Measurements from ENCODE around the gene WDR77. TPM values are rescaled to one million over a fixed set of nuclear protein-coding genes. Genes with fewer than 3 reads are reported as not detected.
A peak's percentile ranks its signal among the peaks of the same experiment; 100 is the strongest.

Gene WDR77
- total and polyA plus RNA-seq, 2 of the 13 experiments (the other 11 are each of a cell fraction or from before 2014, with no cell fraction given), result 90.6 to 108 TPM

DNA sequence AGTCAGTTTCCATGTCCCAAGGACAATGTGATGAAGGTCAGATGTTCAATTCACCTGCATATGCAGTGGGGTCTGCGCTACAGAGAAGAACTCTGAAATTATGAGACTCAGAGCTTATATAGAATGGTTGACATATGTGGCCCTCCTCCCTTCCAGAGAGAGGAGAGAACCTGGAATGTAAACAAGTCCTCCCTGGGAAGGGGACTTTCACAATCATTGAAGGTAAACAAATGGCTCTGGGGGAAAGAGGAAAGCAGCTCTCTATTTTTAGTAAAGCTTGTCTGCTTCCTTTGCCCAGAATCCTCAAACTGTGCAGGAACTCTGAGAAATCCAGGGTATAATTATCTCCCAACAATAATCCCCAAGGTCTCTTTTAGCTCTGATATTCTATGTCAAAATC lies 31.3 kb downstream of the WDR77 start (continued):
- no peak for TF ChIP-seq MZF1 (CRISPR knock-in tag; IDR thresholded peaks at IDR 0.05; ENCODE audit: borderline replicate concordance)
- TF ChIP-seq ZNF558 (CRISPR knock-in tag; IDR thresholded peaks at IDR 0.05; ENCODE audit: borderline replicate concordance), result no peak; the same call in 1 of the 2 replicates
- no peak; the same call in 1 of the 2 replicates for TF ChIP-seq SMC3 (IDR thresholded peaks at IDR 0.05; ENCODE audit: low read length)
- no peak for TF ChIP-seq SP5 (CRISPR knock-in tag; IDR thresholded peaks at IDR 0.05; ENCODE audit: borderline replicate concordance, low read depth)
- no peak for TF ChIP-seq KDM1A (CRISPR knock-in tag; IDR thresholded peaks at IDR 0.05)
- TF ChIP-seq ZNF644 (CRISPR knock-in tag; IDR thresholded peaks at IDR 0.05; ENCODE audit: low read depth), result no peak
- no peak for TF ChIP-seq ZC3H4 (CRISPR knock-in tag; IDR thresholded peaks at IDR 0.05; ENCODE audit: borderline replicate concordance)
- TF ChIP-seq, protein P1, sequence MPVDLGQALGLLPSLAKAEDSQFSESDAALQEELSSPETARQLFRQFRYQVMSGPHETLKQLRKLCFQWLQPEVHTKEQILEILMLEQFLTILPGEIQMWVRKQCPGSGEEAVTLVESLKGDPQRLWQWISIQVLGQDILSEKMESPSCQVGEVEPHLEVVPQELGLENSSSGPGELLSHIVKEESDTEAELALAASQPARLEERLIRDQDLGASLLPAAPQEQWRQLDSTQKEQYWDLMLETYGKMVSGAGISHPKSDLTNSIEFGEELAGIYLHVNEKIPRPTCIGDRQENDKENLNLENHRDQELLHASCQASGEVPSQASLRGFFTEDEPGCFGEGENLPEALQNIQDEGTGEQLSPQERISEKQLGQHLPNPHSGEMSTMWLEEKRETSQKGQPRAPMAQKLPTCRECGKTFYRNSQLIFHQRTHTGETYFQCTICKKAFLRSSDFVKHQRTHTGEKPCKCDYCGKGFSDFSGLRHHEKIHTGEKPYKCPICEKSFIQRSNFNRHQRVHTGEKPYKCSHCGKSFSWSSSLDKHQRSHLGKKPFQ (CRISPR knock-in tag; IDR thresholded peaks at IDR 0.05; ENCODE audit: insufficient replicate concordance), result no peak
- TF ChIP-seq RCOR2 (CRISPR knock-in tag; IDR thresholded peaks at IDR 0.05), result peak; percentile 49; the same call in 1 of the 2 replicates
- no peak for TF ChIP-seq ZNF460 (CRISPR knock-in tag; IDR thresholded peaks at IDR 0.05; ENCODE audit: borderline replicate concordance)
- no peak for TF ChIP-seq ZNF160 (CRISPR knock-in tag; IDR thresholded peaks at IDR 0.05)
- TF ChIP-seq, protein P2, sequence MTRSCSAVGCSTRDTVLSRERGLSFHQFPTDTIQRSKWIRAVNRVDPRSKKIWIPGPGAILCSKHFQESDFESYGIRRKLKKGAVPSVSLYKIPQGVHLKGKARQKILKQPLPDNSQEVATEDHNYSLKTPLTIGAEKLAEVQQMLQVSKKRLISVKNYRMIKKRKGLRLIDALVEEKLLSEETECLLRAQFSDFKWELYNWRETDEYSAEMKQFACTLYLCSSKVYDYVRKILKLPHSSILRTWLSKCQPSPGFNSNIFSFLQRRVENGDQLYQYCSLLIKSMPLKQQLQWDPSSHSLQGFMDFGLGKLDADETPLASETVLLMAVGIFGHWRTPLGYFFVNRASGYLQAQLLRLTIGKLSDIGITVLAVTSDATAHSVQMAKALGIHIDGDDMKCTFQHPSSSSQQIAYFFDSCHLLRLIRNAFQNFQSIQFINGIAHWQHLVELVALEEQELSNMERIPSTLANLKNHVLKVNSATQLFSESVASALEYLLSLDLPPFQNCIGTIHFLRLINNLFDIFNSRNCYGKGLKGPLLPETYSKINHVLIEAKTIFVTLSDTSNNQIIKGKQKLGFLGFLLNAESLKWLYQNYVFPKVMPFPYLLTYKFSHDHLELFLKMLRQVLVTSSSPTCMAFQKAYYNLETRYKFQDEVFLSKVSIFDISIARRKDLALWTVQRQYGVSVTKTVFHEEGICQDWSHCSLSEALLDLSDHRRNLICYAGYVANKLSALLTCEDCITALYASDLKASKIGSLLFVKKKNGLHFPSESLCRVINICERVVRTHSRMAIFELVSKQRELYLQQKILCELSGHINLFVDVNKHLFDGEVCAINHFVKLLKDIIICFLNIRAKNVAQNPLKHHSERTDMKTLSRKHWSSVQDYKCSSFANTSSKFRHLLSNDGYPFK (CRISPR knock-in tag; IDR thresholded peaks at IDR 0.05; ENCODE audit: borderline replicate concordance), result no peak
- TF ChIP-seq SMARCC2 (IDR thresholded peaks at IDR 0.05), result no peak
- TF ChIP-seq, protein P3, sequence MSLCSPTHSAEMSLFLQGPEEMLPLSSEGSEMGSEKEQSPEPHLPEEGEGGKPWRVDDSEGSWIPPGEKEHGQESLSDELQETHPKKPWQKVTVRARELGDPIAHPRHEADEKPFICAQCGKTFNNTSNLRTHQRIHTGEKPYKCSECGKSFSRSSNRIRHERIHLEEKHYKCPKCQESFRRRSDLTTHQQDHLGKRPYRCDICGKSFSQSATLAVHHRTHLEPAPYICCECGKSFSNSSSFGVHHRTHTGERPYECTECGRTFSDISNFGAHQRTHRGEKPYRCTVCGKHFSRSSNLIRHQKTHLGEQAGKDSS (CRISPR knock-in tag; IDR thresholded peaks at IDR 0.05; ENCODE audit: borderline replicate concordance, low read depth), result no peak; the same call in 1 of the 2 replicates
- no peak for TF ChIP-seq DMAP1 (CRISPR knock-in tag; IDR thresholded peaks at IDR 0.05)
- no peak for TF ChIP-seq ZC3H13 (CRISPR knock-in tag; IDR thresholded peaks at IDR 0.05)
- no peak for TF ChIP-seq ZNF782 (CRISPR knock-in tag; IDR thresholded peaks at IDR 0.05; ENCODE audit: borderline replicate concordance)
- TF ChIP-seq, protein P4, sequence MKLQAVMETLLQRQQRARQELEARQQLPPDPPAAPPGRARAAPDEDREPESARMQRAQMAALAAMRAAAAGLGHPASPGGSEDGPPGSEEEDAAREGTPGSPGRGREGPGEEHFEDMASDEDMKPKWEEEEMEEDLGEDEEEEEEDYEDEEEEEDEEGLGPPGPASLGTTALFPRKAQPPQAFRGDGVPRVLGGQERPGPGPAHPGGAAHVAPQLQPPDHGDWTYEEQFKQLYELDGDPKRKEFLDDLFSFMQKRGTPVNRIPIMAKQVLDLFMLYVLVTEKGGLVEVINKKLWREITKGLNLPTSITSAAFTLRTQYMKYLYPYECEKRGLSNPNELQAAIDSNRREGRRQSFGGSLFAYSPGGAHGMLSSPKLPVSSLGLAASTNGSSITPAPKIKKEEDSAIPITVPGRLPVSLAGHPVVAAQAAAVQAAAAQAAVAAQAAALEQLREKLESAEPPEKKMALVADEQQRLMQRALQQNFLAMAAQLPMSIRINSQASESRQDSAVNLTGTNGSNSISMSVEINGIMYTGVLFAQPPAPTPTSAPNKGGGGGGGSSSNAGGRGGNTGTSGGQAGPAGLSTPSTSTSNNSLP (IDR thresholded peaks at IDR 0.05; ENCODE audit: low read depth, low read length), result 0 out of 2 replicates have a peak, but pooled peaks have one; percentile 26
- TF ChIP-seq KDM5A (IDR thresholded peaks at IDR 0.05; ENCODE audit: borderline replicate concordance, low read length), result no peak
- TF ChIP-seq SP1 (IDR thresholded peaks at IDR 0.05), result no peak
- TF ChIP-seq SP1 (CRISPR knock-in tag; IDR thresholded peaks at IDR 0.05), result no peak

Data from HepG2 (cell line).